Neural cell (in vitro differentiated cells): Measurements from ENCODE around the gene ITGBL1.
A peak's percentile ranks its signal among the peaks of the same experiment; 100 is the strongest.

Source experiments
- CTCF ChIP-seq: fragments of 450-650 bp; IDR thresholded peaks from 2 replicates; pipeline ENCODE4 v1.5.1; 2014; ENCODE audit warnings: antibody characterized with exemption, mild to moderate bottlenecking, moderate library complexity; ENCODE audit not compliant: poor library complexity, severe bottlenecking
- RAD21 ChIP-seq: fragments of 450-650 bp; conservative IDR thresholded peaks from 2 replicates; pipeline ENCODE4 v1.6.1; 2014; ENCODE audit warnings: antibody characterized with exemption, mild to moderate bottlenecking, moderate library complexity

- TF ChIP-seq CTCF: no peak
- peak; percentile 18 for TF ChIP-seq RAD21
Measured at GRCh38 chr13:101522607-101523006, 70.1 kb downstream of the ITGBL1 start.
